Hepatocyte (in vitro differentiated cells): ENCODE measurements around the gene SPATS2.

Experiments used
- CTCF ChIP-seq: fragments of 200-600 bp; sonication (generic); IDR thresholded peaks from 2 replicates; pipeline ENCODE4 v1.5.1; 2016; ENCODE audit warnings: antibody characterized with exemption, mild to moderate bottlenecking; ENCODE audit not compliant: poor library complexity
- EZH2 ChIP-seq: fragments of 200-600 bp; sonication (generic); IDR thresholded peaks from 2 replicates; pipeline ENCODE4 v1.6.1; 2016; ENCODE audit warnings: antibody characterized with exemption, mild to moderate bottlenecking, borderline replicate concordance

GRCh38 chr12:49461221-49461620 is 94.0 kb downstream of the SPATS2 start:
- no peak for TF ChIP-seq CTCF
- TF ChIP-seq EZH2, result no peak
